Medulla oblongata (tissue), 1 donor: Measurements from ENCODE around the gene AAMP.

ENCODE experiments used
- DNase-seq: peaks from one replicate; pipeline ENCODE4 v3.0.0-alpha.2; 2015; ENCODE audit errors: extremely low spot score

AAMP gene

GRCh38 chr2:218260166-218260565, 9.8 kb downstream of the AAMP start:
- no peak for DNase-seq

DNA sequence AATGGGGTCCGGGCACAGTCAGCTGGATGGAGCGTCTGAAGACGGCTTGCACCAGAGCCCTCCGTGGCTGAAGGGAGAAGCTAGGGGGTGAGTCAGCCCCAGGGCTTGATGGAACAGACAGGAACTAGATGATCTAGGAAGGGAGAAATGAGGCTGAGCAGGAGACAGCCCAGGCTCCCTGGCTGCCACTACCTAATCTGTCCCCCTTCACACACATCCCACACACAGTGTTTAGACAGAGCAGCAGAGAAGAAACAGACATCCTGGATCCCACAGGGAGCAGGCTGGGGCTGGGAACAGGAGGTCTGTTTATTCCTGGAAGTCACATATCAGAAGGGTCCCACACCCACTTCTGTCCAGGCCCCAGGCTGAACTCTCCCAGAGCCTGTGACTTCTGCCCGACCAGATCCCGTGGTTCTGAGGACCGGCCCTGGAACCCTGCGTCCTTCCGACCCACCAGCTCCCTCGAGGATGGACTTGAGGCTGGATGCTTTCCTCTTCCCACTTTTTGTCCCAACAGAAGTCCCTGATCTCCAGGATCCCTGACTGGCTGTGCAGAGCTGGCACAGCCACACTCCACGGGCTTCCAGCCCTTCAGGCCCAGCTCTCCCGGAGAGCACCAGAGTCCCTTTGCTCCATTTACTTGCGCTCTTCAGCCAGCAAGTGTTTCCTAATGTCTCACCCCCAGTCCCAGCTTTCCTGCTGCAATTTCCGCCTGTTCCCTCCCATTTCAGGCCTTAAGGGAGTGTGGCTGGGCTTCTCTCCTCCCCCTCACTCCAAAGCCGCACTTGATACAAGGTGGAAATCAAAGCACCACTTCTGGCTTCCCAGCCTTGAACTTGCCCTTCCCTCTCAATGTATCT, 10.6 kb downstream of the AAMP start:
- DNase-seq = no peak

DNA sequence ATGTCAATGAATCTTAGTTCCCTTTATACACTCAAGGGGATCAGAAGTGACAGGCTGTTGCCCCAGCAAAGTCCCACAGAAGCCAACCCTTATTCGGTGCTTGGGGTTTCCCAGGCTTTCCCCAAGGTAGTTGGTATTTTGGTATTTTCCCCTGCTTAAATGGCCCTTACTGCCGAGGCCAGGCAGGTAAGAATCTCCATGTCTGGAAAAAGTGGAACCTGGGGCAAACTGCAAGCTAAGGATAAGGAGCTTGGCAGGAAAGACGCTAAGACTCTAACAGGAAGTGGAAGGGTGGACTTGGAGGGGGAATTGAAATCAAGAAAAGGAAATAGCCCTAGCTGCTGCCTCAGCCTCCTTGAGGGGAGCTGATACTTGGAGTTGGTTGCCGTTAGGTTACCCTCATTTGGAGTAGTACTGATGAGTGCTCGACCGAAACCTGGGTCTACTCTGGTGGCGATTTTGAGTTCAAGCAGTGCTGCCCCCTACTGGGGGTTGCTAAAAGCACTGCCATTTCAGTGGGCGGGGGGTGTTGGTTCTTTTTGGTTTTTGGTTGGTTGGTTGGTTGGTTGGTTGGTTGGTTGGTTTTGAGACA, 12.5 kb downstream of the AAMP start:
- peak; percentile 86 for DNase-seq

DNA sequence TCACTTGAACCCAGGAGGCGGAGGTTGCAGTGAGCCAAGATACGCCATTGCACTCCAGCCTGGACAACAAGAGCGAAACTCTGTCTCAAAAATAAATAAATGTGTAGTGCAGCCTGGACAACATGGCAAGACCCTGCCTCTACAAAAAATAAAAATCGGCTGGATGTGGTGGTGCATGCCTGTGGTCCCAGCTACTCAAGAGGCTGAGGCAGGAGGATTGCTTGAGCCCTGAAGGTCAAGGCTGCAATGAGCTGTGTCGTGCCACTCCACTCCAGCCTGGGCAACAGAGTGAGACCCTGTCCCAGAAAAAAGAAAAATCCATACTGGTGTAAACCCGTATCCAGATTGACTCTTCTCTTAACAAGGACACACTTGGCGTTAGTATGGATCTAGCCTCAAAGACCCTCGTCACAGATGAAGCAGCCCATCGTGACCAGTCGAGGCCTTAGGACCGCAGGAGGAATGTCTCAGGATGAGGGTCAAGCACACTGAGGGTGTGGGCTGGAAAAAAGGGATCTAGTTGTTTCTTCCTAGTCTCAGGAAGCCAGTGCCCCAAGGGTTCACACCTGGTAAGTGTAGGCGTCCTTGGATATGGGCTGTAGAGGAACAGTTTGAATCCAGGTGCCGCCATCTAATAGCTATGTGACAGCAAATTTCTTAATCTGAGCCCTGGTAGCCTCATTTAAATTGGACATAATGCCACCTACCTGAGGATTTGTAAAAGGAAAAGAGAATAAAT, 13.2 kb downstream of the AAMP start:
- no peak for DNase-seq

- no peak for DNase-seq
Measured at GRCh38 chr2:218255446-218255845, 14.5 kb downstream of the AAMP start.

DNA sequence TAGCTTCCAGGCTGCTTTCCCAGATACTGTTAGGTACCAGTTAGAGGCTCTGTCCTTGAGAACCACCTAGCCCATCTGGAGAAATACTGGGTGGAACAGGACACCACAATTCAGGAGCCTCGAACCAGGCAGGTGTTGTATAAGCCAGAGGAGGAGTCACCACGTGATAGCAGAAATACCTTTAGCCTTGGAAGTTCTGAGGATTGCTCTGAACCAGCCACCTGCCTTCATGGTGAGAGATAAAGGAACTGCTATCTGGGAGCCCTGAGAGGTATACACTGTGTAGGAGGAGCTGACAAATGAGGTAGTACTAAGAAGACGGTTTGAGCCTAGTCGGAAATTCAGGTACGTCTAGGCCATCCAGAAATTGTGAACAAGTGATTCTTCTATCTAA, 16.7 kb downstream of the AAMP start:
- DNase-seq = no peak

GRCh38 chr2:218252509-218253231, 17.3 kb downstream of the AAMP start:
- no peak for DNase-seq

GRCh38 chr2:218249691-218250090, 20.2 kb downstream of the AAMP start:
- DNase-seq = no peak

DNA sequence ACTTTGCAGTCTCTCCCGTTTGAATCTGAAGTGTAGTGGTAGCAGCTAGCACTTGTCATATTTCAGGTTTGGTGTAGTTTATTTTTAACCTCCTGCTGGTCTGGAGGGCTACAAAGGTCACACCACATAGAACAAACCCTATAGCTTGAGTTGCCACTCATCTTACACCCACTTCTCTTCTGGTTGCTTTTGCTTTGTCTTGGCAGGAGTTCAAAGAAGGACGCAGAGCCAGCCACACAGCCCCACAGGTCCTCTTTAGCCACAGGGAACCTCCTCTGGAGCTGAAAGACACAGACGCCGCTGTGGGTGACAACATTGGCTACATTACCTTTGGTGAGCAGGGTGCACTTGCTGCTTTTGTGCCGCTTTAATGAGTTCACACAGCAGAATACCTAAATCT, 24.7 kb downstream of the AAMP start:
- DNase-seq = no peak

- no peak for DNase-seq
Measured at GRCh38 chr2:218244665-218245064, 25.3 kb downstream of the AAMP start.

GRCh38 chr2:218244204-218244603, 25.7 kb downstream of the AAMP start:
- DNase-seq = no peak

GRCh38 chr2:218238887-218239286, 31.1 kb downstream of the AAMP start:
- DNase-seq = no peak

- no peak for DNase-seq
Measured at GRCh38 chr2:218236829-218237228, 33.1 kb downstream of the AAMP start.

- no peak for DNase-seq
Measured at GRCh38 chr2:218235017-218235416, 34.9 kb downstream of the AAMP start.

GRCh38 chr2:218234521-218234920, 35.4 kb downstream of the AAMP start:
- no peak for DNase-seq

DNA sequence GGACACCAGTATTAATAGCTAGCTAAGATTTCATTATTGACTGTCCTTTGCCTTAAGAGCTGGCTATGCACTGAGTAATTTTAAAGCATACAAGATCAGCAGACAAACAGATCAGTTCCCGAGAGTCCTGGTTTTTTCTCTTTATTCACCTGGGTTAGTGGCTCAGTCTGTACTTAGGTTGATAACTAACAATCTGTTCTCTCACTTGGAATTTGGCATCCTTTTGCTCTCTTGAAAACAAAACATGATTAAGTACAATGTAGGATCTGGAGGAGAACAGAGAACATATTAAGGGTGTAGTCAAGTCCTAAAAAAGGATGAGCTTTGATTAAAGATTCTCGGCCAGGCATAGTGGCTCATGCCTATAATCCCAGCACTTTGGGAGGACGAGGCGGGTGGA, 36.4 kb downstream of the AAMP start:
- DNase-seq = no peak

- DNase-seq = no peak
Measured at GRCh38 chr2:218230882-218231281, 39.1 kb downstream of the AAMP start.

DNA sequence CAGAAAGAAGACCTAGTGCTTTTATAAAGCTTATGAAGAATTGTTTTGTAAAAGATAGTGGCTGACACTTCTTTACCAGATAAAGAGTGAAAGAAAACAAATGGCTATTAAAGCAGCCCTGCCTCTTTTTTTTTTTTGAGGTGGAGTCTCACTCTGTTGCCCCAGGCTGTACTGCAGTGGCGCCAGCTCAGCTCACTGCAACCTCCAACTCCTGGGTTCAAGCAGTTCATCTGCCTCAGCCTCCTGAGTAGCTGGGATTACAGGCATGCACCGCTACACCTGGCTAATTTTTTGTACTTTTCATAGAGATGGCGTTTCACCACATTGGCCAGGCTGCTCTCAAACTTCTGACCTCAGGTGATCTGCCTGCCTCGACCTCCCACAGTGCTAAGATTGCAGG, 40.1 kb downstream of the AAMP start:
- DNase-seq = no peak

DNA sequence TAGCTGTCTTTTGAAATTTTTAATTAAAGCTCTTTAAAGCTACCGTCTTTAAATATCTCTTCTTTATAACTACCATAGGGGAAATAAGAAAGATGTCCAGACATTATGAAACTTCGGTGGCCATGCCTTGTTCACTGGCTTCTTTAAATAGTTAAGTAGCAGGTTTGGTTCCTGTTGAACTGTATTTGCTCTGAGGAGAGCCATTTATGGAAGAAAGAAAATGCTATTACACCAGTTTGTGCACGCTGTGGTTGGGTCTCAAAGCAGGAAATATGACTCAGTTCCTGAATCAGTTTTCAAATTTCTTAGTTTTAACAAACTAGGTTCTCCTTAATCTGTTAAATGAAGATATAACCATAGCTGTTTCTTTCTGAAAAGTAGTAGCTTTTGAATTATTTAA, 40.7 kb downstream of the AAMP start:
- peak; percentile 58 for DNase-seq

- no peak for DNase-seq
Measured at GRCh38 chr2:218228366-218229090, 41.4 kb downstream of the AAMP start.

GRCh38 chr2:218226903-218227302, 43.0 kb downstream of the AAMP start:
- no peak for DNase-seq
